Activated gamma-delta T cell treated with anti-CD3 and anti-CD28 coated beads, Interleukin-2, amount 50 U/mL, for 16 hours (primary cell): ENCODE data around the gene PPP1R26.
"Not testable (repeated sequence)": the region's sequence is repeated elsewhere in the genome, so short reads cannot be mapped to it uniquely, and the experiment has no call there.

Experiments
- DNase-seq: peaks from one replicate; pipeline ENCODE4 v3.0.0-alpha.2; 2020; ENCODE audit warnings: low read depth

The PPP1R26 gene

GRCh38 chr9:135522931-135523330 lies 43.3 kb downstream of the PPP1R26 start:
- DNase-seq, result no peak

- DNase-seq, result no peak
These were observed 44.0 kb downstream of the PPP1R26 start for GRCh38 chr9:135523521-135524129.

- DNase-seq, result no peak
These were observed 44.7 kb downstream of the PPP1R26 start for GRCh38 chr9:135524130-135524861.

GRCh38 chr9:135525241-135526088 lies 45.9 kb downstream of the PPP1R26 start:
- no peak for DNase-seq

- DNase-seq, result no peak
These were observed 46.6 kb downstream of the PPP1R26 start for GRCh38 chr9:135526089-135526729.

- no peak for DNase-seq
These were observed 47.4 kb downstream of the PPP1R26 start for GRCh38 chr9:135526730-135527571.

- DNase-seq, result not testable (repeated sequence)
These were observed 49.4 kb downstream of the PPP1R26 start for GRCh38 chr9:135528842-135529435.

GRCh38 chr9:135530146-135530545 lies 50.6 kb downstream of the PPP1R26 start:
- no peak for DNase-seq

GRCh38 chr9:135531096-135531495 lies 51.5 kb downstream of the PPP1R26 start:
- no peak for DNase-seq

GRCh38 chr9:135533113-135533512 lies 53.5 kb downstream of the PPP1R26 start:
- no peak for DNase-seq

GRCh38 chr9:135533674-135534073 lies 54.1 kb downstream of the PPP1R26 start:
- DNase-seq, result no peak

GRCh38 chr9:135534192-135534711 lies 54.7 kb downstream of the PPP1R26 start:
- not testable (repeated sequence) for DNase-seq

GRCh38 chr9:135534826-135535225 lies 55.2 kb downstream of the PPP1R26 start:
- DNase-seq, result not testable (repeated sequence)

- not testable (repeated sequence) for DNase-seq
These were observed 56.0 kb downstream of the PPP1R26 start for GRCh38 chr9:135535631-135536030.

GRCh38 chr9:135536216-135536615 lies 56.6 kb downstream of the PPP1R26 start:
- DNase-seq, result no peak
